ENCODE results near the gene GLT1D1.

DNA sequence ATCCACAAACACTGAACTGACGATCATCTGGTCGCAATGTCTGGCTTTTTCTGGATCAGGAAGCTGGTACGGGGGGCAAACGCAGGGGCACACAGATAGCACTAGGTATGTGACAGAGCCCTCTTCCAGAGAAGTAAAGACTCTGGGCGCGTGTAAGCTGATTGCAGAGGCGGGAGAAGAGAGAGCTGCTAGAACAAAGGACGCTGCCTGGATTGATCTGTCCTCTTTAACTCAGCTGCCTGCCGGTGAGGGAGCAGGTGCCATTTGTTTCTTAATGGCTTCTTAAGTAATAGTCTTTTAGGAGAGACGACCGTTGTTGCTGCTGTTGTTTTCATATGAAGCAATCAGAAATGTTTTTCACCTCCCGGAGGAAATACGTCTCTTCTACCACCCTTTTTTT, 77.3 kb downstream of the GLT1D1 start:
- no peak for TF ChIP-seq RAD21 (IDR thresholded peaks at IDR 0.05; ENCODE audit: low read depth)
- TF ChIP-seq, protein P1, sequence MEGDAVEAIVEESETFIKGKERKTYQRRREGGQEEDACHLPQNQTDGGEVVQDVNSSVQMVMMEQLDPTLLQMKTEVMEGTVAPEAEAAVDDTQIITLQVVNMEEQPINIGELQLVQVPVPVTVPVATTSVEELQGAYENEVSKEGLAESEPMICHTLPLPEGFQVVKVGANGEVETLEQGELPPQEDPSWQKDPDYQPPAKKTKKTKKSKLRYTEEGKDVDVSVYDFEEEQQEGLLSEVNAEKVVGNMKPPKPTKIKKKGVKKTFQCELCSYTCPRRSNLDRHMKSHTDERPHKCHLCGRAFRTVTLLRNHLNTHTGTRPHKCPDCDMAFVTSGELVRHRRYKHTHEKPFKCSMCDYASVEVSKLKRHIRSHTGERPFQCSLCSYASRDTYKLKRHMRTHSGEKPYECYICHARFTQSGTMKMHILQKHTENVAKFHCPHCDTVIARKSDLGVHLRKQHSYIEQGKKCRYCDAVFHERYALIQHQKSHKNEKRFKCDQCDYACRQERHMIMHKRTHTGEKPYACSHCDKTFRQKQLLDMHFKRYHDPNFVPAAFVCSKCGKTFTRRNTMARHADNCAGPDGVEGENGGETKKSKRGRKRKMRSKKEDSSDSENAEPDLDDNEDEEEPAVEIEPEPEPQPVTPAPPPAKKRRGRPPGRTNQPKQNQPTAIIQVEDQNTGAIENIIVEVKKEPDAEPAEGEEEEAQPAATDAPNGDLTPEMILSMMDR (IDR thresholded peaks at IDR 0.05 in 2 of 3, conservative IDR thresholded peaks at IDR 0.05 in 1 of 3; ENCODE audit: borderline replicate concordance in 1 of 3, insufficient read depth in 1 of 3, low read depth in 2 of 3, low read length in 2 of 3) = no peak
- TF ChIP-seq POLR2A (IDR thresholded peaks at IDR 0.05; ENCODE audit: borderline replicate concordance, extremely low read depth, insufficient read depth, insufficient read length) = no peak
- no peak for TF ChIP-seq SP1 (IDR thresholded peaks at IDR 0.05; ENCODE audit: low read depth)
- no peak for TF ChIP-seq TCF7L2 (IDR thresholded peaks at IDR 0.05; ENCODE audit: borderline replicate concordance, extremely low read depth, insufficient read depth, insufficient read length)
- TF ChIP-seq POLR2AphosphoS5 (IDR thresholded peaks at IDR 0.05; ENCODE audit: low read depth, low read length) = no peak
- TF ChIP-seq, protein P2, sequence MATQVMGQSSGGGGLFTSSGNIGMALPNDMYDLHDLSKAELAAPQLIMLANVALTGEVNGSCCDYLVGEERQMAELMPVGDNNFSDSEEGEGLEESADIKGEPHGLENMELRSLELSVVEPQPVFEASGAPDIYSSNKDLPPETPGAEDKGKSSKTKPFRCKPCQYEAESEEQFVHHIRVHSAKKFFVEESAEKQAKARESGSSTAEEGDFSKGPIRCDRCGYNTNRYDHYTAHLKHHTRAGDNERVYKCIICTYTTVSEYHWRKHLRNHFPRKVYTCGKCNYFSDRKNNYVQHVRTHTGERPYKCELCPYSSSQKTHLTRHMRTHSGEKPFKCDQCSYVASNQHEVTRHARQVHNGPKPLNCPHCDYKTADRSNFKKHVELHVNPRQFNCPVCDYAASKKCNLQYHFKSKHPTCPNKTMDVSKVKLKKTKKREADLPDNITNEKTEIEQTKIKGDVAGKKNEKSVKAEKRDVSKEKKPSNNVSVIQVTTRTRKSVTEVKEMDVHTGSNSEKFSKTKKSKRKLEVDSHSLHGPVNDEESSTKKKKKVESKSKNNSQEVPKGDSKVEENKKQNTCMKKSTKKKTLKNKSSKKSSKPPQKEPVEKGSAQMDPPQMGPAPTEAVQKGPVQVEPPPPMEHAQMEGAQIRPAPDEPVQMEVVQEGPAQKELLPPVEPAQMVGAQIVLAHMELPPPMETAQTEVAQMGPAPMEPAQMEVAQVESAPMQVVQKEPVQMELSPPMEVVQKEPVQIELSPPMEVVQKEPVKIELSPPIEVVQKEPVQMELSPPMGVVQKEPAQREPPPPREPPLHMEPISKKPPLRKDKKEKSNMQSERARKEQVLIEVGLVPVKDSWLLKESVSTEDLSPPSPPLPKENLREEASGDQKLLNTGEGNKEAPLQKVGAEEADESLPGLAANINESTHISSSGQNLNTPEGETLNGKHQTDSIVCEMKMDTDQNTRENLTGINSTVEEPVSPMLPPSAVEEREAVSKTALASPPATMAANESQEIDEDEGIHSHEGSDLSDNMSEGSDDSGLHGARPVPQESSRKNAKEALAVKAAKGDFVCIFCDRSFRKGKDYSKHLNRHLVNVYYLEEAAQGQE (IDR thresholded peaks at IDR 0.05; ENCODE audit: low read depth) = no peak
- no peak for TF ChIP-seq FOSL1 (IDR thresholded peaks at IDR 0.05; ENCODE audit: low read depth)
- TF ChIP-seq EGR1 (IDR thresholded peaks at IDR 0.05; ENCODE audit: low read depth) = no peak
- no peak for TF ChIP-seq SIN3A (IDR thresholded peaks at IDR 0.05; ENCODE audit: low read depth)
- no peak for TF ChIP-seq CEBPB (IDR thresholded peaks at IDR 0.05; ENCODE audit: low read depth)
- TF ChIP-seq JUND (IDR thresholded peaks at IDR 0.05) = no peak
- no peak for TF ChIP-seq ZNF274 (IDR thresholded peaks at IDR 0.05; ENCODE audit: low read depth, low read length)
- TF ChIP-seq, protein P3, sequence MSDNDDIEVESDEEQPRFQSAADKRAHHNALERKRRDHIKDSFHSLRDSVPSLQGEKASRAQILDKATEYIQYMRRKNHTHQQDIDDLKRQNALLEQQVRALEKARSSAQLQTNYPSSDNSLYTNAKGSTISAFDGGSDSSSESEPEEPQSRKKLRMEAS (IDR thresholded peaks at IDR 0.05) = no peak
